Activated CD8-positive, alpha-beta memory T cell treated with anti-CD3 and anti-CD28 coated beads, Interleukin-2, amount 50 U/mL, for 48 hours (primary cell): ENCODE measurements around the gene COL20A1.
A peak's percentile ranks its signal among the peaks of the same experiment; 100 is the strongest.
"Not testable (repeated sequence)": the region's sequence is repeated elsewhere in the genome, so short reads cannot be mapped to it uniquely, and the experiment has no call there.

Experiments used
- DNase-seq: peaks from one replicate; pipeline ENCODE4 v3.0.0-alpha.2; 2020

COL20A1 gene

DNA sequence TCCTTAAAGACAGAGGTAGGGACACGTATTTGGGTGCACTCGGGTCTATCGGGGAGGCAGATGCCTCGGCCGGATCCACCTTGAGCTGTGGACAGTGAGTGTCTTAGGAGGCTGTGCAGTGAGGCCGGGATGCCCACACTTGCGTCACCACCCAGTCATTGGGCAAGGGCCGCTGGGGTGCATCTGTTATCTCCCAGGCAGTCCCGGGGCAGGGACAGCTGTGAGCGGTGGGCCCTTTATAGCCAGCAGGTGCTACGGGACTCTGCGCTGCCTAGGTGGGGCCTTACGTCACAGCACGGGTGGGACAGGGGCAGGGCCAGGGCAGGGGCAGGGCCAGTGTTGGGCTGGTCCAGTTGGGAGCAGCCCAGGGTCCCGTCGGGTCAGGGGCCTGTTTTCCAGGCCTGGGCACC is 689 bp upstream of the COL20A1 start:
- no peak for DNase-seq

DNA sequence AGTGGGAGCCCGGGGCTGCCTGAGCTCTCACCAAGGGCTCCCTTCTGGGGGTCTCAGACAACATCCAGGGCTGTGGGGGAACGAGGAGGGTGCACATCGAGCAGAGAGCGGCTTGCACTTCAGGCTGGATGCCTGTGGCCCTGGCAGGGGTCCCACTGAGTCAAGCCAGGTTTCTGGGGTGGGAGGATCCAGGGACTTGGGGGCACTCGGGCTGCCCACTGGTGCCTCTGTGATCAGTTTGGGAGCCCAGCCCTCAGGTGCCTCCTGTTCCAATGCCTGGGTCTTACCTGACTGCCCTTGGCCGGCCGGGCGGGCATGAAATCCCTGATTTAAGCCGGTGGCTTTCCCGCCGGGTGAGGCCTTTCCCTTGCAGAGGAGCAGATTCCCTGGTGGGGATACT is 470 bp downstream of the COL20A1 start:
- no peak for DNase-seq

DNA sequence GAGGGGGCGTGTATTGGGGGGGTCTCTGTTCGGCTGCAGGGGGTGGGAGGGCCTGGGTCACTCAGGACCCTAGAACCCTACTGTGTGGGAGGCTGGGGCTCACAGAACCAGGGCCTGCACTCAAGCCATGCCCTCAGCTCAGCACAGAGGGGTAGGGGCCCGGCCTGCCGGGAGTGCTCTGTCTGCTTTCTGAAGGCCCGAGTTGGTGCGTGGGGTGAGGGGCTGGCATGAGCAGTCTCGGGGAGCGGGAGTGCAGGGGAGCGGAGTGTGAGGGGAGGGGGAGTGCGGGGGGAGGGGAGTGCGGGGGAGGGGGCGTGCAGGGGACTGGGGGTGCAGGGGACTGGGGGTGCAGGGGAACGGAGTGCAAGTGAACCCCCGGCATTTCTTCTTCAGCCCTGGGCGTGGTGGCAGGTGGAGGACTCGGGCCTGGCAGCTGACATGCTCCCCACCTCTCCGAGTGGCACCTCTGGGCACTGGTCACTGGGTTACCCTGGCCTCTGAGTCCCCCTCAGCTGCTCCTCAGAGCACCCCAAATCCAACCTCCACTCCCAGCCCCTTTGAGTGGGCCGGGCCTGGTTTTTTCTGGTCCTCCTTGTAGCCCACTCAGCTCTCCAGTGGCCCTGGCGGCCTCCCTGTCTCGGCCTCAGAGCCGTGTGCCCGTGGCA is 1.0 kb downstream of the COL20A1 start:
- DNase-seq, result no peak

DNA sequence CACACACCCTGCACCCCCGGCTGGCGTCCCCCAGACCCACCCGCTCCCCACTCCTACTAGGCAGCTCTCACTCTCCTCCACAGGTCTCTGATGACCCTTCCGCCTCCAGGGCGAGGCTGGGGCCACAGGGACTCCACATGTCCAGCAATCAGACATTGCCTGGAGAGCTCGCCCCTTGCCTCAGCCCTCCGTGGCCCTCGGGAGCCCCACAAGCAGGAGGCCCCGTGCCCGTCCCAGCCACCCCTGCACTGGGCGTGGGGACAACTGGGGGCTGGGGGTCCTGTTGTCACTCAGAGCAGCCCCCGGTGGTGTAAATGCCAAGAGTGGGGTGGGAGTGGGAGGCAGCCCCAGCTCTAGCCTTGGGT is 1.5 kb downstream of the COL20A1 start:
- DNase-seq, result no peak

DNA sequence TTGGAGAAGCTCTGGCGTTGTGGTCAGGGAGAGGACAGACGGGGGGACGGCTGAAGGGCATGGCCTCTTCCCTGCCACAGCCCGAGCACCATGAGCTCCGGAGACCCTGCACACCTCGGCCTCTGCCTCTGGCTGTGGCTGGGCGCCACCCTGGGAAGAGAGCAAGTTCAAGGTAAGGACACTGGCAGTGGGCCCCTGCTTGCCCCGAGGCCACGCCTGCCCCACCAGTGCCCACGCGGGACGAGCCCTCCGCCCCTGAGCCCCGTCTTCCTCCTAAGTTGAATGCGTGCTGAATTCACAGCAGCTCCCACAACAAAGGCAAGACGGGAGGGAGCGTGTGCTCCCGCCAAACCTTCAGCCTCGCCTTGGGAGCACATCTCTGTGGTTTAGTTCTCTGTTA is 2.0 kb downstream of the COL20A1 start:
- no peak for DNase-seq

DNA sequence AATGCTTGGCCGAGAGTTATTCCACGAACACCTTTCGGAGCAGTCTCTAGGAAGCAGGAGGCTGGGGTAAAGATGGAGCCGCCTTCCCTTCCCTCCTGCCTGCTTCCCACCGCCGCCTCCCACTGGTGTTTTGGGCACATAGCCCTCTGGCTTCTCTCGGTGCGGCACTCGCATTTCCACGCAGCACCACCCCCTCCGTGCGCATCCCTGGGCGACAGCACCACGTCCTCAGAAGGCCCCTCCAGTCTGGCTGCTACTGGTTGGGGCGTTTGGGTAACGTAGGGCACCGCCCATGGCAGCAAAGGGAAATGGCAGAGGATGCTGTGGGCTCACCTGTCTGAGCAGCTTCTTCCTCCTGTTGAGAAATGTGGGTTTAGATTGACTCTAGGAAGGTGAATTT is 2.4 kb downstream of the COL20A1 start:
- no peak for DNase-seq

DNA sequence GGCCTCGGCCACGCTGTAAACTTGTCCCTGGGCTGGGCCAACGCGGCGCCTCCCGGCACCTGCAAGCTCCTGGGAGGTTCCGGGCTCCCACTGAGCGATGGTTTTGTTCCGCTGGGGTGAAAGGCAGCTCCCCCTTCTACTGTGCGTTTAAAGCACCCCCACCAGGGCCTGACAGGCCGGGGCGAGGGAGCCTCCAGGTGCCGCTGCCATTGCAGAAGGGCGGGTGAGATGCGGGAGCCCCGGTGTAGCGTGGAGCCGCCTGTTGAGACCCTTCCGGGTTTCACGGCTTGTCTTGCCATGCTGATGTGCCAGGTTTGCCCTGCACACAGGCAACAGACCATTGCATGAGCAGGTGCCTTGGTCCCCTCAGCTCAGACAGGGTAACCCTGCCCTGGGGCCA is 2.9 kb downstream of the COL20A1 start:
- DNase-seq, result no peak

DNA sequence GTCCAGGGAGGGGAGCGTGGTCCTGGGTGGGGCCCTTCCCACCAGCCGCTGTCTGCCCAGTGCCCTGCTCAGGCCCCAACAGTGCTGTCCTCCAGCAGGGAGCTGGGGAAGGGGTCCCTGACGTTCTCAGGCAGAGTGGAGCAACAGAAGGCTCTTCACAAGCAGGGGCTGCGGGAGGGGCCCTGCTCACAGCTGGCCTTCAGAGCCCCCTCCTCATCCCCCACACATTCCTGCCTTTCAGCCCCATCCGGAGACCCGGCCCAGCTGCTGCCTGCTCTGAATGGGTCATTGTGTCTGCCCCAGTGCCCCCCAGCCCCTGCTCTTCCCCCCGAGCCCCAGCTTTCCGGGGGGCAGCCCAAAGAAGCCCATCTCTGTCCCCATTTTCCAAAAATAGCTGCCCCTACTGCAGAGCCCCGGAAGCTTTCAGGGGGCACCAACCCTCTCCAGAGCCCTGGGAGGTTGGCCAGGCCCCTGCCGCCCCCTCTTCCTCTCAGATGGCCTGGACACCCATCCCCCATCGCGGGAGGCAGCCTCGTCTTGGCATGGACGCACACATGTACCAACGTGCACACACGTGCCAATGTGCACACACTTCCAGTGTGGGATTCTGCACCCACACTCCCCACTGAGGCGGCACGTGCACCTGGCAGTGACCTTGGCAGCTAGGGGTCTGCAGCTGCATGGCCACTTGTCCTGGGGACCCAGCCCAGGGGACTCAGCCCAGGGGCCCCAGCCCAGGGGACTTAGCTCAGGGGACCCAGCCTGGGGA is 3.7 kb downstream of the COL20A1 start:
- DNase-seq, result no peak

DNA sequence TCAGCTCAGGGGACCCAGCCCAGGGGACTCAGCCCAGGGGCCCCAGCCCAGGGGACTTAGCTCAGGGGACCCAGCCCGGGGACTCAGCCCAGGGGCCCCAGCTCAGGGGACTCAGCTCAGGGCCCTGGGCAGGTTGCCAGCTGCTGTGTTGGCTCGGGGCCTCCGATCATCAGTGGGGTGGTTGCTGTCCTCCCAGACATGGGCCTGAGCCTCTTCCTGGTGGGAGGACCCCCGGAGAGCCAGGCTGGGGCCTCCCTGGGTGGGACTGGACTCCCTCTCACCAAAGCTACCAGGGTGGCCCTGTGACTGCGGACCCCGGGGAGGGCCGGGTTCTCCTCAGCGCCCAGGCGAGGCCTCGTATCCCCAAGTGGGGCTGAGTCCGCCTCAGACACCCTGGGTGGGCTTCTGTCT is 4.4 kb downstream of the COL20A1 start:
- no peak for DNase-seq

DNA sequence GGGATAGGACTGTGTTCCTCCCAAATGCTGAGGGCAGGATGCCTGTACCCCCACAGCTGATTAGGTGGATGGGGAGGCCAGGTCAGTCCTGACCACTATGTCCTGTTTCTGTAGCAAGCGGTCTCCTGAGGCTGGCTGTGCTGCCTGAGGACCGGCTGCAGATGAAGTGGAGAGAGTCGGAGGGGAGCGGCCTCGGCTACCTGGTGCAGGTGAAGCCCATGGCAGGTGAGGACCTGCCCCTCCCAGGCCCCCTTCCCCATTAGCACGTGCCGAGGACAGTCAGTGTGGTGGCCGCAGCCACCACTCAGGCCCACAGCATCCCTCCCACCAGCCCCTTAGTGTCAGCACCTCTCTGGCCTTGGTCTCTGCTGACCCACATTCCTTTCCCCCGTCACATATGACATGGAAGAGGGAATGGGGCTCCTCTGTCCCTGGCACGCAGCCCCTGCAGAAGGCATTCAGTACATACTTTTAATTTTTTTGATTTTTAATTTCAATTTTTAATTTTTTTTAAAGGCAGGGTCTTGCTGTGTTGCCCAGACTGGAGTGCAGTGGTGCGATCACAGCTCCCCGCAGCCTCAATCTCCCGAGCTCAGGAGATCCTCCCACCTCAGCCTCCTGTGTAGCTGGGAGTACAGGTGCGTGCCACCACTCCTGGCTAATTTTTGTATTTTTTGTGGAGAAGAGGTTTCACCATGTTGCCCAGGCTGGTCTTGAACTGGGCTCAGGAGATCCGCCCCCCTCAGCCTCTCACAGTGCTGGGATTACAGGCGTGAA is 5.0 kb downstream of the COL20A1 start:
- DNase-seq, result no peak

DNA sequence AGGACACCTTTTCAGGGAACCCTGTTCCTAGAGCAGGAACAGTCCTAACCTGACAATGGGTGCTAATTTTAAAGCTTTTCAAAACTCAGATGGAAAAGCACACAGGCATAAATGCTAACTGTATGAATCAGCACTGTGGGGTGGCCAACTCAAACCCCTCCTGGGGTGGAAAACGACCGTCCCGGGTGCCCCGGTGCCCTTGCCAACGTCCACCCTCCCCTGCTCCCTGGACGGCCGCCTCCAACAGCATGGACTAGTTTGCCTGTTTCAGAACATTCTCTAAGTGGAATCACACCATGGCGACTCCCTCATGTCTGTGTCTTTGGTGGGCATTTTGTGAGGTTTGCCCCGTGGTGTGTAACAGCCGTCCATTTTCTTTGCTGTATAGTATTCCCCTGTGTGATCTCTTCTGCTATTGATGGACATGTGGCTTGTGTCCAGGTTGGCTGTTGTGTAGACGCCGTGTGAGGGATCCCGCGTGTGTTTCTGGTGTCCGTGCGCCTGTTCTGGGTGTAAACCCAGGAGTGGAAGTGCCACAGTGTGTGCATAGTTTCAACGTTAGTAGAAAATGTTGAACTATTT is 5.8 kb downstream of the COL20A1 start:
- no peak for DNase-seq

DNA sequence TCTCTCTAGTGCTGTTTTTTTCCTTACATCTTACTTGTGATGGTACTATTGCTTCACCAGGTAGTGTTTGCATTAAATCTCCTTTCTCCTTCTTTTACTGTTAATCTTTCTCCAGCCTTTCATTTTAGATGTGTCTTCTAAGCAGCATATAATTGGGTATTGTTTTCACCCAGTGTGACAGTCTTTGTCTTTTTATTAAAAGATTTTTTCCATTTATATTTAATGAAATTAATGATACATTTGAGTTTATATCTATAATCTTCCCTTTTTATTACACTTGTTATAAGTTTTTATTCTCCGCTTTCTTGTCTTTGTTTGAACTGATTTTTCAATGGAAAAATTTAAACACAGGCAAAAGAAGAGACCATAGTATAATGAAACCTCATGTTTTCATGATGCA is 8.7 kb downstream of the COL20A1 start:
- no peak for DNase-seq

DNA sequence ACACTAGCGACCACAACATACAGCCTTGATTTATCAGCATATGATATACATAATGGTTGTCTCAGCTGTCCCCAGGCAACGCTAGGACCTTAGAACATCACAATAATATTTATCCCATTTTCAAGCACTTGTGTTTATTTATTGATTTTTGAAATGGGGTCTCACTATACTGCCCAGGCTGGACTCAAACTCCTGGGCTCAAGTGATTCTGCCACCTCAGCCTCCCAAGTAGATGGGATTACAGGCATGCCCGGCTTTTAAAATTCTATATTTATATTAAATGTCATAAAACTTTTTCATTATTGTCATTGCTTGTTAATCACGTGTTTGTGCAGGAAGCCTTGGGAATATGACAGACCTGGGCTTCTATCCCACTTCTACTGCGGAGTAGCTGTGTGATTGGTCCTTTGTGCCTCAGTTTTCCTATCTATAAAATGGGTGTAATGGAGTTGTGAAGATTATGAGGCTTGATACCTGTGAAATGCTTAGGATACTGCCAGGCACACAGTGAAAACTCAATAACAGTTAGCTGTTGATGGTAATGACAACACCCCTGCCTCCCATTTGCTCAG is 10.2 kb downstream of the COL20A1 start:
- DNase-seq, result no peak

DNA sequence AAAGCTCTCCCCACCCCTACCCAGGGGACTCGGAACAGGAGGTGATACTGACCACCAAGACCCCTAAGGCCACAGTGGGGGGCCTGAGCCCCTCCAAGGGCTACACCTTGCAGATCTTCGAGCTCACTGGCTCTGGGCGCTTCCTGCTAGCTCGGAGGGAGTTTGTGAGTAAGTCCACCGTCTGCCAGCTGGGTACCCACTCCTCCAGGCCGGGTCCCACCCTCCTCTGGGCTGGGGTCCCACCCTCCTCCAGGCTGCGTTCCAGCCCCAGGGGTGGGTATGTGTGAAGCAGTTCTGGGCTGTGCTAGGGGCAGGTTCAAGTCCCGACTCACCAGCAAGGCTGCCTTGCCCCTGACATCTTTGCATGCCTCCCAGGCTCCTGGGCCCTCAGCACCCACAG is 12.4 kb downstream of the COL20A1 start:
- no peak for DNase-seq

DNA sequence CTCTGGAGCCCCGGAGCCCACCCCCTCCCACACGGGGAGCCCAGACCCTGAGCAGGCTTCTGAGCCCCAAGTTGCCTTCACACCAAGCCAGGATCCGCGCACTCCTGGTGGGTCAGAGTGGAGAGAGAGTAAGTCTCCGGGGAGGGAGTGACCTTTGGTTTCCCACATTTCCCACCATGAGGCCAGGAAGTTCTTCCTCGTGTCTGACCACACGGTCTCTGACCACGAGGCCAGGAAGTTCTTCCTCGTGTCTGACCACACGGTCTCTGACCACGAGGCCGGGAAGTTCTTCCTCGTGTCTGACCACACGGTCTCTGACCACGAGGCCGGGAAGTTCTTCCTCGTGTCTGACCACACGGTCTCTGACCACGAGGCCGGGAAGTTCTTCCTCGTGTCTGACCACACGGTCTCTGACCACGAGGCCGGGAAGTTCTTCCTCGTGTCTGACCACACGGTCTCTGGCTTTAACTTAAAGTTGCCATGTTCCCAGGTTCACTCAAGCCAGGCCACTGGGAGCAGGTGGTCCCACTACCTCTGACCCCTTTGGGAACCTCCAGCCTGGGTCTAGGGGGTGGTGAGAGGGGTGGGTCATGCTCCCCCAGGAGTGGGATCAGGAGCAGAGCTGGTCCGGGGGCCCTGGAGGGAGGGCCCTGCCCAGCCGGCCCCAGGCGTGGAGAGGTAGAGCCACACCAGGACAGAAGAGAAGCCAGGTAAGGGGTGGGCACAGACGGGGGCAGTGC is 13.1 kb downstream of the COL20A1 start:
- DNase-seq, result not testable (repeated sequence)

DNA sequence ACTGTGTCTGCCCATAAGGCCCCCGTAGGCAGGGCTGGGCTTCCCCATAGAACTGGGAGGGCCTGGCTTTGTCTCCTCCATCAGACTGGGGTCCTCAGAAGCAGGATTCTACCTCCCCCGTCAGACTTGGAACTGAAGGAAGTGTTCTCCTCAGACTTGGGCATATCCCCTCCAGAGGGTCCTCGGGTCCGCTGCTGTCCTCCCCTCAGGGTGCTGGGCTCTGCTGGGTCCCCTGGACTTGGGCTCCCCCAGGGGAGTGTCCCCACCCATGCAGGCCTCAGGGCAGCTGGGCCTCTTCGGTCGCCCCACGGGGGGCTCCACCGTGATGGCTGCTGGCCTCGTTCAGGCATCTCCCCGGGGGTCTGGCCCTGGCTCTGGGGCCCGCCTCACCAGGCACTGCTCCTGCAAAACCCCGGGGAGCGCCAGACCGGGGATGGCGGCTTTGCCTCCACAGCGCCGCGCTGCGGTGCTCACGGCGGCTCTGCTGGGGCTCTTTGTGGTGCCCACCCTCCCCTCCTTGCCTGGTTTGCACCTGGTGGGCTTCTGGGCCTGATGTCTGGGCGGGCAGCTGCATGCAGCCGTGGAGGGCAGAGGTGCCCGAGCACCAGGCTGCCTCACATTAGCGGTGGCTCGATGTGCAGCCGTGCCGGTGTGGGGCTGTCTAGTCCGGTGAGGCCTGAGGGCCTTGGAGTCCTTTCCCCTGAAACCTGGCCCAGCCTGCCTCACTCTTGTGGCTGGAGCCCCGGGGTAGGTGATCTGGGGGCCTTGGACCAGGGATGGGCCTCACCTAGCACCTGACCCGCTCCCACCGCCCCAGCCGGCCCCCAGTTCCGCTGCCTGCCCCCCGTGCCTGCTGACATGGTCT is 13.9 kb downstream of the COL20A1 start:
- DNase-seq, result no peak

DNA sequence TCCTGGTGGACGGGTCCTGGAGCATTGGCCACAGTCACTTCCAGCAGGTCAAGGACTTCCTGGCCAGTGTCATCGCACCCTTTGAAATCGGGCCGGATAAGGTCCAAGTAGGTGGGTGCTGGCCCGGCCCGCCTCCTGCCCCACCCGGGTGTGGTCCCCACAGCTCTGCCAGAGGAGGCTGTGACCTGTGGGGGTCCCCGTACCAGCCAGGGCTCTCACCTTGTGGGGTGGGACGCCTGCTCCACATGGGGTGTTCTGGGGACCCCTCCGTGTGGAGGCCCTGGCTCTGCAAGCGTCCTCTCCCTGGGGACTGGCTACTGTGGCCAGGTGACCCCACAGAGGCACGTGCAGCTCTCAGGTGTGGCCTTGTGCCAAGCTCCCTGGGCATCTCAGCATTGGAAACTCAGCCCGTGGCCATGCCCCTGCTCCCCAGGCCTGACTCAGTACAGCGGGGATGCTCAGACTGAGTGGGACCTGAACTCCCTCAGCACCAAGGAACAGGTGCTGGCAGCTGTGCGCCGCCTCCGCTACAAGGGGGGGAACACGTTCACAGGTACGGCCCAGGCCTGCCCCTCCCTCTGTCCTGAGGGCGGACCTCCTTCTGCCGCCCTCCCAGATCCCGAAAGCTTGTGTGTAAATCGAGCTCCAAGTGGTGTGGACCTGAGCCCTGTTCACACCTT is 14.7 kb downstream of the COL20A1 start:
- DNase-seq, result no peak

DNA sequence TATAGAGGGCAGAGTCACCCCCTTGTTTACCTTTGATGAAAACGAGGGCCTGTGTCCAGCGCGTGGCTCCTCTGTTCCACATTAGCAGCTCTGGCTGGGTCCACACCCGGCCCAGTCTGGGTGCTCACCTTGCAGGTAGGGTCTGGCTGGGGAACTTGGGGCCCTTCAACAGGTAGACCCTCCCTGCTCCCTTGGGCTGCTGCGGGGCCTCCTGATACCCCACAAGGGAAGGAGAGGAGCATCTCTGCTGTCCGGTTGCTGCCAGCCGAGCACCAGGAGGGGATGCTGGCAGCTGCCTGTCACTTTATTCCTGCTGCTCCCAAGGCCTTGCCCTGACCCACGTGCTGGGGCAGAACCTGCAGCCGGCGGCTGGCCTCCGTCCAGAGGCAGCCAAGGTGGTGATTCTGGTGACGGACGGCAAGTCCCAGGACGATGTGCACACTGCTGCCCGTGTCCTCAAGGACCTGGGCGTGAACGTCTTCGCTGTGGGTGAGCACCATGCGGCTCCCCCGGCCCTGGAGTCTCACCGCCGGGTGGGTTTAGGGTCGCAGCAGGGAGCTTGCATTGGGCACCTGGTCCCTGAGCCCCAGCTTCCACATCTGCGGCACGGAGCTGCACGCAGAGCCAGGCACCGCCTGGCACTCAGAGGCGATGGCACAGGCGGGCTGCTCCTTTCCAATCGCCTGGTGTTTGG is 15.4 kb downstream of the COL20A1 start:
- DNase-seq, result no peak

DNA sequence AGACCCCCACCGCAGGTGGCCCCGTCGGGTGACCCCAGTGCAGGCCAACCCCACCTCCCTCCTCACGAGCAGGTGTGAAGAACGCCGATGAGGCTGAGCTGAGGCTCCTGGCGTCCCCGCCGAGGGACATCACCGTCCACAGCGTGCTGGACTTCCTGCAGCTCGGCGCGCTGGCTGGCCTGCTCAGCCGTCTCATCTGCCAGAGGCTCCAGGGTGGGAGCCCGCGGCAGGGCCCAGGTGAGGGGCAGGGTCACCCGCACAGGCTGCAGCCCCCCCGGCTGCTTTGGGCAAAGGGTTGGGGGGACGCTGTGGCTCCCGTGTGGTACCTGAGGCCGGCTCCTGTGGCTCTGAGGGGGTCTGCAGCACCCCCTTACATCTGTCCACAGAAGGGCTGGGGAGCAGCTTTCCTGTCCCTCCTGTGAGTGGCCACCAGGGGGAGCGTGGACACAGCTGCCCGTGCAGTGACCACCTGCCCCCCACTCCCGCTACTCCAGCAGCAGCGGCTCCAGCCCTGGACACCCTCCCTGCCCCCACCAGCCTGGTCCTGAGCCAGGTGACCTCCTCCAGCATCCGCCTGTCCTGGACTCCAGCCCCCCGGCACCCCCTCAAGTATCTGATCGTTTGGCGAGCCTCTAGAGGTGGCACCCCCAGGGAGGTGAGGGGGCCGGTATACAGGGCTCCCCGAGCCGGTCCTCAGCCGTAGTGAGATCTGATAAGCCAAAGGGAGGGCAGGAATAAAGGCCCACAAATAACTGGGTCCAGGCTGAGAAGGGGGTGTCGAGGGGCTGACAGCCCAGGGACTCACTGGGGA is 16.5 kb downstream of the COL20A1 start:
- DNase-seq, result peak; percentile 70
